ENCODE results near the gene MYH9. TPM values are rescaled to one million over a fixed set of nuclear protein-coding genes. Genes with fewer than 3 reads are reported as not detected.

The MYH9 gene
- total RNA-seq, 2 donors from 2014 or later, result 1,447 to 1,631 TPM

GRCh38 chr22:36417281-36417686, 29.5 kb upstream of the MYH9 start:
- peaks cover 0 to 7% of the 10 kb centered on the region in 2 donors for H3K4me1 ChIP-seq (ENCODE audit: control insufficient read depth in 1 of 2, low read depth in 2 of 2)
- no peaks in the 10 kb centered on the region for H3K27me3 ChIP-seq (replicated peaks; ENCODE audit: insufficient read depth)
- ATAC-seq (ENCODE audit: insufficient number of reproducible peaks, low FRiP score, low read depth), result no peak
- H3K9me3 ChIP-seq, result no peaks in the 10 kb centered on the region
- H3K4me3 ChIP-seq, result no peak overlapping the region
- H3K27ac ChIP-seq, result no peak overlapping the region
- TF ChIP-seq CTCF (IDR thresholded peaks at IDR 0.05), result no peak
- DNase-seq (ENCODE audit: low spot score), result no peak
- no peaks in the 10 kb centered on the region for H3K36me3 ChIP-seq

GRCh38 chr22:36415415-36416168, 27.8 kb upstream of the MYH9 start:
- Histone ChIP-seq H3K27ac (no peak overlapping the region), H3K9me3 (no peaks in the 10 kb centered on the region), H3K4me3 (no peak overlapping the region), H3K27me3 (replicated peaks; ENCODE audit: insufficient read depth) (no peaks in the 10 kb centered on the region), H3K4me1 (ENCODE audit: control insufficient read depth in 1 of 2, low read depth in 2 of 2) (peaks cover 0 to 7% of the 10 kb centered on the region in 2 donors), H3K36me3 (no peaks in the 10 kb centered on the region)
- no peak for TF ChIP-seq CTCF (IDR thresholded peaks at IDR 0.05)
- ATAC-seq (ENCODE audit: insufficient number of reproducible peaks, low FRiP score, low read depth) (no peak), DNase-seq (ENCODE audit: low spot score) (no peak)

- no peaks in the 10 kb centered on the region for H3K36me3 ChIP-seq
- no peak for DNase-seq (ENCODE audit: low spot score)
- H3K27ac ChIP-seq, result no peak overlapping the region
- H3K27me3 ChIP-seq (replicated peaks; ENCODE audit: insufficient read depth), result no peaks in the 10 kb centered on the region
- no peak for TF ChIP-seq CTCF (IDR thresholded peaks at IDR 0.05)
- no peaks in the 10 kb centered on the region for H3K9me3 ChIP-seq
- ATAC-seq (ENCODE audit: insufficient number of reproducible peaks, low FRiP score, low read depth), result no peak
- no peak overlapping the region for H3K4me3 ChIP-seq
- H3K4me1 ChIP-seq (ENCODE audit: control insufficient read depth in 1 of 2, low read depth in 2 of 2), result peaks cover 6 to 7% of the 10 kb centered on the region in 2 donors
These were observed 25.4 kb upstream of the MYH9 start for GRCh38 chr22:36413022-36413775.

- Histone ChIP-seq H3K27ac (no peak overlapping the region), H3K4me1 (ENCODE audit: control insufficient read depth in 1 of 2, low read depth in 2 of 2) (peaks cover 6 to 7% of the 10 kb centered on the region in 2 donors), H3K36me3 (no peaks in the 10 kb centered on the region), H3K9me3 (no peaks in the 10 kb centered on the region), H3K27me3 (replicated peaks; ENCODE audit: insufficient read depth) (no peaks in the 10 kb centered on the region), H3K4me3 (no peak overlapping the region)
- DNase-seq (ENCODE audit: low spot score), result no peak
- no peak for TF ChIP-seq CTCF (IDR thresholded peaks at IDR 0.05)
- ATAC-seq (ENCODE audit: insufficient number of reproducible peaks, low FRiP score, low read depth), result no peak
These were observed 24.0 kb upstream of the MYH9 start for GRCh38 chr22:36411589-36412258.

Data from thoracic aorta (tissue), 2 donors.